GM23338 (cell line): ENCODE results near the gene MCEE. TPM values are rescaled to one million over a fixed set of nuclear protein-coding genes. Genes with fewer than 3 reads are reported as not detected.

Experiments used
- ATAC-seq: fragments of 200-7000 bp; cut with Tn5 transposase; 3 replicates; pipeline ENCODE4 v1.9.1; 2020
- DNase-seq: peaks from one replicate; pipeline ENCODE4 v3.0.0-alpha.2; 2015; ENCODE audit warnings: low spot score
- H2AFZ ChIP-seq: fragments of 200-600 bp; sonication (generic); 2 replicates; pipeline ENCODE4 v1.8.0; 2016; ENCODE audit warnings: antibody characterized with exemption, mild to moderate bottlenecking, moderate library complexity
- H3F3A ChIP-seq: fragments of 200-600 bp; sonication (generic); replicated peaks from 2 replicates; pipeline ENCODE4 v1.8.0; 2017; ENCODE audit warnings: antibody characterized with exemption, mixed run types, low read depth
- H3K27ac ChIP-seq: fragments of 200-600 bp; sonication (generic); 2 replicates; pipeline ENCODE4 v1.6.1; 2016; ENCODE audit warnings: low read depth
- H3K27me3 ChIP-seq: fragments of 200-600 bp; sonication (generic); 2 replicates; pipeline ENCODE4 v1.8.0; 2016; ENCODE audit warnings: mild to moderate bottlenecking, mixed run types, moderate library complexity; ENCODE audit not compliant: insufficient read depth
- H3K36me3 ChIP-seq: fragments of 200-600 bp; sonication (generic); 2 replicates; pipeline ENCODE4 v1.8.0; 2016; ENCODE audit warnings: mild to moderate bottlenecking; ENCODE audit not compliant: insufficient read depth
- H3K4me1 ChIP-seq: fragments of 200-600 bp; sonication (generic); 2 replicates; pipeline ENCODE4 v1.8.0; 2016; ENCODE audit warnings: mild to moderate bottlenecking, moderate library complexity; ENCODE audit not compliant: insufficient read depth
- H3K4me2 ChIP-seq: fragments of 200-600 bp; sonication (generic); 2 replicates; pipeline ENCODE4 v1.7.1; 2017; ENCODE audit warnings: mixed run types
- H3K4me3 ChIP-seq: fragments of 200-600 bp; sonication (generic); 2 replicates; pipeline ENCODE4 v1.6.1; 2016; ENCODE audit warnings: mixed run types
- H3K79me2 ChIP-seq: fragments of 200-600 bp; sonication (generic); replicated peaks from 2 replicates; pipeline ENCODE4 v1.8.0; 2017; ENCODE audit warnings: mild to moderate bottlenecking; ENCODE audit not compliant: insufficient read depth
- H3K9me2 ChIP-seq: fragments of 200-600 bp; sonication (generic); 2 replicates; pipeline ENCODE4 v1.8.0; 2017; ENCODE audit not compliant: insufficient read depth
- H4K20me1 ChIP-seq: fragments of 200-600 bp; sonication (generic); replicated peaks from 2 replicates; pipeline ENCODE4 v1.8.0; 2017; ENCODE audit warnings: mild to moderate bottlenecking; ENCODE audit not compliant: insufficient read depth
- H3K27ac Mint-ChIP-seq: 2 replicates; pipeline ENCODE4 v1.8.0; 2020; ENCODE audit warnings: inconsistent platforms, mild to moderate bottlenecking, moderate library complexity, mixed read lengths
- H3K27me3 Mint-ChIP-seq: 3 replicates; pipeline ENCODE4 v1.8.0; 2022; ENCODE audit warnings: low read depth, mild to moderate bottlenecking, moderate library complexity, mixed read lengths, inconsistent platforms; ENCODE audit not compliant: insufficient read depth, poor library complexity
- H3K36me3 Mint-ChIP-seq: 3 replicates; pipeline ENCODE4 v1.8.0; 2021; ENCODE audit warnings: low read depth, mild to moderate bottlenecking, inconsistent platforms, moderate library complexity, mixed read lengths
- H3K4me1 Mint-ChIP-seq: 3 replicates; pipeline ENCODE4 v1.8.0; 2020; ENCODE audit warnings: mild to moderate bottlenecking, inconsistent platforms, mixed read lengths
- H3K4me3 Mint-ChIP-seq: 3 replicates; pipeline ENCODE4 v1.8.0; 2021; ENCODE audit warnings: moderate library complexity, mild to moderate bottlenecking, inconsistent platforms, mixed read lengths
- H3K9me3 Mint-ChIP-seq: 3 replicates; pipeline ENCODE4 v1.8.0; 2020; ENCODE audit warnings: moderate library complexity, mild to moderate bottlenecking, inconsistent platforms, mixed read lengths
- REST ChIP-seq: IDR thresholded peaks from one replicate; pipeline ENCODE4 v1.6.1; 2018; ENCODE audit warnings: antibody characterized with exemption; ENCODE audit not compliant: unreplicated experiment
- STAT1 ChIP-seq: IDR thresholded peaks from one replicate; pipeline ENCODE4 v1.6.1; 2016; ENCODE audit warnings: antibody characterized with exemption; ENCODE audit not compliant: unreplicated experiment
- ZNF462 ChIP-seq: fragments of 250-450 bp; sonication (Bioruptor Pico); IDR thresholded peaks from 2 replicates; pipeline ENCODE4 v1.5.0; 2020; ENCODE audit warnings: mild to moderate bottlenecking, moderate library complexity
- polyA plus RNA-seq: library from polyadenylated mRNA; unstranded; fragments of >200 nt; fragmentation: Nextera tagmentation; extraction: Ambion mirVana; gene quantifications from 2 replicates; pipeline ENCODE4 v1.2.1, GENCODE V29; 2016
- total RNA-seq: library from RNA; depleted of rRNA; stranded (reverse); fragments of >200 nt; shearing (Covaris generic); gene quantifications from 2 replicates; pipeline ENCODE4 v1.2.3, GENCODE V29; 2014
- TF ChIP-seq, protein P1 (sequence below), 2 experiments: fragments of 200-600 bp in 1 of 2; sonication (generic) in 1 of 2; conservative IDR thresholded peaks; 2 replicates each; pipeline versions ENCODE4 v1.5.1 to v1.6.1; 2016 to 2017; ENCODE audit warnings: antibody characterized with exemption in 2 of 2, low read depth in 2 of 2, mild to moderate bottlenecking in 2 of 2, moderate library complexity in 1 of 2
- TF ChIP-seq, protein P2 (sequence below): IDR thresholded peaks from 2 replicates; pipeline ENCODE4 v1.6.1; 2016; ENCODE audit warnings: antibody characterized with exemption

Gene MCEE
- total and polyA plus RNA-seq, 2 experiments from 2014 or later: 8.4 to 26.2 TPM

DNA sequence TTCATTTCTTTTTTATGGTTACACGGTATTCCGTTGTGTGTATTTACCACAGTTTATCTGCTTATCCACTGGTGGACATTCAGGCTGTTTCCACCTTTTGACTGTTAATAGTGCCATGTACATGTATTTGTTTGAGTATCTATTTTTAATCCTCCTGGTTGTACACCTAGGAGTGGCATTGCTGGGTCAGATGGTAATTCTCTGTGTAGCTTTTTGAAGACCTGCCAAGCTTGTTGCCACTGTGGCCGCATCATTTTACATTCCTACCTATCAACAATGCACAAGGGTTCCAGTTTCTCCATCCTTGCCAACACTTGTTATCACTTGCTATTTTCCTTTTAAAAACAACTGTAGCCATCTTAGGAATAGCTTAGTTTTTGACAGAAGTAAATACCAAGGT is 13.8 kb upstream of the MCEE start:
- H3K27me3 Mint-ChIP-seq: peaks cover 2% of the 10 kb centered on the region
- TF ChIP-seq REST (no peak), STAT1 (no peak), ZNF462 (CRISPR knock-in tag) (no peak)
- TF ChIP-seq, protein P1, sequence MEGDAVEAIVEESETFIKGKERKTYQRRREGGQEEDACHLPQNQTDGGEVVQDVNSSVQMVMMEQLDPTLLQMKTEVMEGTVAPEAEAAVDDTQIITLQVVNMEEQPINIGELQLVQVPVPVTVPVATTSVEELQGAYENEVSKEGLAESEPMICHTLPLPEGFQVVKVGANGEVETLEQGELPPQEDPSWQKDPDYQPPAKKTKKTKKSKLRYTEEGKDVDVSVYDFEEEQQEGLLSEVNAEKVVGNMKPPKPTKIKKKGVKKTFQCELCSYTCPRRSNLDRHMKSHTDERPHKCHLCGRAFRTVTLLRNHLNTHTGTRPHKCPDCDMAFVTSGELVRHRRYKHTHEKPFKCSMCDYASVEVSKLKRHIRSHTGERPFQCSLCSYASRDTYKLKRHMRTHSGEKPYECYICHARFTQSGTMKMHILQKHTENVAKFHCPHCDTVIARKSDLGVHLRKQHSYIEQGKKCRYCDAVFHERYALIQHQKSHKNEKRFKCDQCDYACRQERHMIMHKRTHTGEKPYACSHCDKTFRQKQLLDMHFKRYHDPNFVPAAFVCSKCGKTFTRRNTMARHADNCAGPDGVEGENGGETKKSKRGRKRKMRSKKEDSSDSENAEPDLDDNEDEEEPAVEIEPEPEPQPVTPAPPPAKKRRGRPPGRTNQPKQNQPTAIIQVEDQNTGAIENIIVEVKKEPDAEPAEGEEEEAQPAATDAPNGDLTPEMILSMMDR (conservative IDR thresholded peaks at IDR 0.05; ENCODE audit: low read depth in 2 of 2): no peak
- TF ChIP-seq, protein P2, sequence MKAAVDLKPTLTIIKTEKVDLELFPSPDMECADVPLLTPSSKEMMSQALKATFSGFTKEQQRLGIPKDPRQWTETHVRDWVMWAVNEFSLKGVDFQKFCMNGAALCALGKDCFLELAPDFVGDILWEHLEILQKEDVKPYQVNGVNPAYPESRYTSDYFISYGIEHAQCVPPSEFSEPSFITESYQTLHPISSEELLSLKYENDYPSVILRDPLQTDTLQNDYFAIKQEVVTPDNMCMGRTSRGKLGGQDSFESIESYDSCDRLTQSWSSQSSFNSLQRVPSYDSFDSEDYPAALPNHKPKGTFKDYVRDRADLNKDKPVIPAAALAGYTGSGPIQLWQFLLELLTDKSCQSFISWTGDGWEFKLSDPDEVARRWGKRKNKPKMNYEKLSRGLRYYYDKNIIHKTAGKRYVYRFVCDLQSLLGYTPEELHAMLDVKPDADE: no peak
- no peaks in the 10 kb centered on the region for H3K4me1 Mint-ChIP-seq
- H3K36me3 Mint-ChIP-seq: peaks cover 79% of the 10 kb centered on the region
- H3K9me2 ChIP-seq: no peaks in the 10 kb centered on the region
- H3K36me3 ChIP-seq: peaks cover 63% of the 10 kb centered on the region
- DNase-seq (no peak), ATAC-seq (no peak)
- H3K4me3 ChIP-seq: no peak overlapping the region
- no peak overlapping the region for H3K27ac Mint-ChIP-seq
- no peak overlapping the region for H3K4me2 ChIP-seq
- peaks cover 4% of the 10 kb centered on the region; the same call in 1 of the 2 replicates for H3F3A ChIP-seq
- no peaks in the 10 kb centered on the region for H3K9me3 Mint-ChIP-seq
- no peaks in the 10 kb centered on the region for H3K79me2 ChIP-seq
- H3K27ac ChIP-seq: no peak overlapping the region
- H3K4me1 ChIP-seq: no peaks in the 10 kb centered on the region
- no peak overlapping the region for H3K4me3 Mint-ChIP-seq
- H4K20me1 ChIP-seq: peaks cover 6% of the 10 kb centered on the region
- no peaks in the 10 kb centered on the region for H3K27me3 ChIP-seq
- no peak overlapping the region for H2AFZ ChIP-seq
